AG04450 (cell line): Measurements from ENCODE around the gene RRP36. TPM values are rescaled to one million over a fixed set of nuclear protein-coding genes. Genes with fewer than 3 reads are reported as not detected.
A peak's percentile ranks its signal among the peaks of the same experiment; 100 is the strongest.

Experiments used
- CTCF ChIA-PET: fragments of 300-600, 350-600 bp; formaldehyde crosslinking; extraction: SDS; loops from one replicate; lab custom pipeline; 2022; ENCODE audit warnings: antibody characterized with exemption, inconsistent platforms; lab: Charles Lee
- POLR2A ChIA-PET: fragments of 350-600 bp; formaldehyde crosslinking; extraction: SDS; loops from one replicate; lab custom pipeline; 2021; ENCODE audit warnings: antibody characterized with exemption, inconsistent platforms; lab: Yijun Ruan, JAX
- DNase-seq: peaks from one replicate; pipeline ENCODE4 v3.0.0-alpha.2; 2011; ENCODE audit warnings: low read depth, low spot score
- H3K27ac ChIP-seq: one replicate; pipeline ENCODE4 v1.5.1; 2012; ENCODE audit warnings: low read depth, low read length, control low read depth
- H3K27me3 ChIP-seq: one replicate; pipeline ENCODE4 v1.6.0; 2012; ENCODE audit warnings: low read length; ENCODE audit not compliant: control insufficient read depth, insufficient read depth
- H3K4me3 ChIP-seq: 2 replicates; pipeline ENCODE4 v1.5.1; 2011; ENCODE audit warnings: mild to moderate bottlenecking, low read depth, low read length, control low read depth
- H3K9me3 ChIP-seq: 2 replicates; pipeline ENCODE4 v1.5.1; 2012; ENCODE audit warnings: low read length; ENCODE audit not compliant: control insufficient read depth, insufficient read depth
- CTCF ChIP-seq: IDR thresholded peaks from 2 replicates; pipeline ENCODE4 v1.5.1; 2011; ENCODE audit warnings: low read depth, low read length, control low read depth, inconsistent platforms
- polyA plus RNA-seq: library from polyadenylated mRNA; depleted of rRNA; stranded (reverse); fragments of >200 nt; gene quantifications from 2 replicates; pipeline ENCODE4 v1.2.3, GENCODE V29; 2011

The RRP36 gene
- polyA plus RNA-seq, 1 experiment, result 54.0 TPM

GRCh38 chr6:43012364-43012763 is 9.1 kb upstream of the RRP36 start:
- ChIA-PET POLR2A (no interaction called here), CTCF (interaction anchor here (1.0 kb wide), 1 partner anchor 350 kb away, joined by 3 read pairs; no protein-coding TSS in a partner anchor)
- peak overlapping the region; percentile 79 for H3K4me3 ChIP-seq
- H3K27me3 ChIP-seq, result no peaks in the 10 kb centered on the region
- no peak for DNase-seq
- no peak for TF ChIP-seq CTCF
- no peak overlapping the region for H3K27ac ChIP-seq
- H3K9me3 ChIP-seq, result no peaks in the 10 kb centered on the region

DNA sequence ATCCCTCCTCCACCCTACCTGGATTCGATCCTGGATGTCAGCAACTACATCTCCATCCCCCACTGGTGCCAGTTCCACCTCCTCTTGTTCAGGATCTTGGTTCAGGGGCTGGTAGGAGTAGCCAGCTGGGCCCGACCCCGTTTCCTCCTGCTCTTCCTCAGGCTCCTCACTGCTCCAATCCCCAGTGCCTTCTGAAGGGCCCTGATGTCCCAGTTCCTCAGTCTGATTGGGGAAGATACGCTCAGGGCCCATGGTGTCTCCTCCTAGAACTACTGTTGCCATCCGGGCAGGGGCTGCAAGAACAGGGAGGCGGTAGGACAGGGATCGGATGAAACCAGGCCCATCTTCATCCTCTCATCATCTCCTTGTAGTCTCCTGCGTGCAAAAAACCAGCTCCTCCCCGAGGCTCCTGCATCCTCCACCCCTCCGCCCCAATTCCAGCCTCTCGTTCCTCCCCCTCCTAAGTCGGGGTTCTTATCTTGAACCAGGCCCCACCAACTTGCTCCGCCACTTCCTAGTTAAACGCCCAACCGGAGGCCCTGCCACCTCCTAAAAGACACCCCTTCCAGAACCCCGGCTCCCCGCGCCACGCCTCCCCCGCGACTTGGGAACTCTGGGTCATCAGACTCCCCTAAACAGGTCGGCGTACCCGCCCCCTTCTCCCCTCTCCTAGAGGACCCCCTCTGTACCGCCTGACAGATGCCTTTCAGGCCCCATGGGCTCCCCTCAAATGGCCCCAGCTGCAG is 8.2 kb upstream of the RRP36 start:
- POLR2A ChIA-PET, result interaction anchor here (1.3 to 2.3 kb wide), 4 partner anchors 8 to 84 kb away, joined by 4 to 25 read pairs (median 10); partner anchors contain the start of genes CNPY3, CUL7 and PPP2R5D
- peak overlapping the region; percentile 31 for H3K27ac ChIP-seq
- peak overlapping the region; percentile 79 for H3K4me3 ChIP-seq
- no peak for DNase-seq
- no peaks in the 10 kb centered on the region; the same call in 1 of the 2 replicates for H3K9me3 ChIP-seq
- no peaks in the 10 kb centered on the region for H3K27me3 ChIP-seq
- CTCF ChIA-PET, result interaction anchor here (1.0 to 2.1 kb wide), 3 partner anchors 112 to 351 kb away, joined by 3 to 7 read pairs (median 6); no protein-coding TSS in a partner anchor
- no peak for TF ChIP-seq CTCF

DNA sequence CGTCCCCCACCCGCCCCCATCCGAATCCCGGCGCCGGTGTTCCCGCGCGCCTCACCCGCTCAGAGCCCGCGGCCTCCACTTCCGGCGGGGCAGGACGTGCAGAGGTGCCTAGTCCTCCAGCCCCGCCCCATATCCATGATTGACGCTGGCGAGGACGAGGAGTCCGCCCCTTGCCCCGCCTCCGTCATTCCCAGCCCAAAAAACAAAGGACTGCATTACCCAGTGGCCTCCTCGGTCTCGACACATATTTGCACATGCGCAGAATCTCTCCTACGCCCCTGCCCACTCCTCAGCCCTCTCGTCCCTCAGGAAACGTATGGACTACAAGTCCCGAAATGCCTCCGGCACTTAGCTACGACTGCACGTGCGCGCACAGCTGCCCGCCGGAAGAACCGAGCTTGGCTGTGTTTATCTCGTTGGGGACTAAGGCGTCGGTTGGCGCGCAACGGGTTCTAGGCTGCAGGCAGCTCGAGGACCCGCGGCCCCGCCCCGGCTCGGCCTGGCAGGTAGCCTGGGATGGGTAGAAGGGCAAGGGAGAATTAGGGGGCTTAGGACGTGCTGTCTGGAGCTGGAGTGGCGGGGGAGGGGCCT is 7.5 kb upstream of the RRP36 start, which contains the start of the genes KLHDC3 and MEA1:
TSS of gene KLHDC3 (plus strand) at position 407 of the 591 bp plus-strand sequence. CDS start 2,944 bp downstream, outside the sequence.
TSS of gene MEA1 (minus strand) at position 104 of the 591 bp plus-strand sequence. CDS start 133 bp downstream, outside the sequence.
- H3K4me3 ChIP-seq, result peak within 1 kb of the TSS; percentile 99
- DNase-seq, result peak; percentile 100
- H3K27me3 ChIP-seq, result no peaks in the 10 kb centered on the region
- ChIA-PET POLR2A (interaction anchor here (0.6 to 2.3 kb wide), 8 partner anchors 9 to 160 kb away, joined by 3 to 25 read pairs (median 5); partner anchors contain the start of genes CNPY3, CUL7 and PPP2R5D), CTCF (interaction anchor here (1.3 to 2.1 kb wide), 3 partner anchors 84 to 130 kb away, joined by 3 to 7 read pairs (median 6); partner anchors contain the start of gene CNPY3)
- TF ChIP-seq CTCF, result no peak
- peak within 1 kb of the TSS; percentile 57 for H3K27ac ChIP-seq
- H3K9me3 ChIP-seq, result no peaks in the 10 kb centered on the region; the same call in 1 of the 2 replicates

DNA sequence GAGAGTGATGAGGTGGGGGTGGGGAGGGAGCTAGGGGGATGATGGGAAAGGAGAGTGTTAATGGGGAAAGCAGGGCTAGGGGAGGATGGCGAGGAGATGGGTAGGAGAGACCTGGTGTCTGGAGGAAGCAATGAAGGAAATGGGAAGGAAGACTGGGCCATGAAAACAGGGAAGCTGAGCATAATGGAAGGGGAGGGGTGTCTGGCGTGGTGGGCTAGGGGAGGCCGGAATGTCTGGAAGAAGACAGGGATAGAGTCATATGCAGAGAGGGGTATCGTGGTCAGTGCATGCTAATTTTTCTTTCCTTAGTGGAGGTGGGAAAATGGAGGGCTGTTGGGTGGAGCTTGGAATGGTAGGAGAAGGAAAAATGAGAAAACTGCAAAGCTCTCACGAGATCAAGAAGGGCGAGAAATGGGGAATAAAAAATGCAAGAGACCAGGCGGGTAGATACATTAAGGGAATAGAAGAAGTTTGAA is 7.0 kb upstream of the RRP36 start:
- Histone ChIP-seq H3K9me3 (no peaks in the 10 kb centered on the region; the same call in 1 of the 2 replicates), H3K27me3 (no peaks in the 10 kb centered on the region), H3K4me3 (peak overlapping the region; percentile 99), H3K27ac (peak overlapping the region; percentile 57)
- ChIA-PET POLR2A (interaction anchor here (0.6 to 2.3 kb wide), 10 partner anchors 10 to 213 kb away, joined by 3 to 25 read pairs (median 4); partner anchors contain the start of genes CNPY3, CUL7 and PPP2R5D), CTCF (interaction anchor here (0.6 to 2.1 kb wide), 5 partner anchors 14 to 129 kb away, joined by 3 to 7 read pairs (median 4); partner anchors contain the start of gene CNPY3)
- no peak for TF ChIP-seq CTCF
- no peak for DNase-seq
